ENCODE data around the gene PITPNB. TPM values are rescaled to one million over a fixed set of nuclear protein-coding genes. Genes with fewer than 3 reads are reported as not detected.
A peak's percentile ranks its signal among the peaks of the same experiment; 100 is the strongest.

The PITPNB gene
- polyA plus RNA-seq, 1 donor (not counting 4 experiments of a cell fraction or from before 2014, with no cell fraction given) = 81.6 TPM

GRCh38 chr22:27918341-27919221 is 475 bp downstream of the PITPNB start:
- dilution Hi-C loops (cut with MboI; ENCODE audit: extremely low pct_ligation_motif_present, low sequenced_read_pairs) = no loop called here
- no peak for DNase-seq (ENCODE audit: low read depth, low spot score)
- Histone ChIP-seq H4K20me1 (ENCODE audit: control insufficient read depth, extremely low read depth, insufficient read depth, low read length) (peaks cover 30% of the 10 kb centered on the region), H3K4me1 (ENCODE audit: control insufficient read depth, extremely low read depth, insufficient read depth, low read length) (peaks cover 31% of the 10 kb centered on the region), H3K9me3 (ENCODE audit: control insufficient read depth, low read depth, low read length) (no peaks in the 10 kb centered on the region), H3K27ac (ENCODE audit: control insufficient read depth, insufficient read depth, low read length) (peak overlapping the region; percentile 90), H2AFZ (ENCODE audit: control insufficient read depth, low read length) (peak overlapping the region; percentile 43), H3K27me3 (ENCODE audit: control insufficient read depth, extremely low read depth, insufficient read depth, low read length) (no peaks in the 10 kb centered on the region), H3K9me1 (ENCODE audit: control insufficient read depth, extremely low read depth, insufficient read depth, low read length) (no peaks in the 10 kb centered on the region), H3K4me2 (ENCODE audit: control insufficient read depth, extremely low read depth, insufficient read depth, low read depth, low read length) (peak overlapping the region; percentile 95), H3K36me3 (ENCODE audit: control insufficient read depth in 2 of 2, extremely low read depth in 1 of 2, insufficient read depth in 2 of 2, low read length in 2 of 2) (peaks cover 2 to 6% of the 10 kb centered on the region in 2 experiments), H3K9ac (ENCODE audit: control insufficient read depth, extremely low read depth, insufficient read depth, low read length) (peak overlapping the region; percentile 94), H3K79me2 (ENCODE audit: control insufficient read depth, insufficient read depth, low read length) (peaks cover 67% of the 10 kb centered on the region), H3K4me3 (ENCODE audit: control insufficient read depth in 2 of 3, extremely low read depth in 1 of 3, insufficient read depth in 2 of 3, low read depth in 1 of 3, low read length in 3 of 3) (peak overlapping the region; percentile 88 to 96 (median 93))
- FAIRE-seq = peak; percentile 34
- TF ChIP-seq, protein P1, sequence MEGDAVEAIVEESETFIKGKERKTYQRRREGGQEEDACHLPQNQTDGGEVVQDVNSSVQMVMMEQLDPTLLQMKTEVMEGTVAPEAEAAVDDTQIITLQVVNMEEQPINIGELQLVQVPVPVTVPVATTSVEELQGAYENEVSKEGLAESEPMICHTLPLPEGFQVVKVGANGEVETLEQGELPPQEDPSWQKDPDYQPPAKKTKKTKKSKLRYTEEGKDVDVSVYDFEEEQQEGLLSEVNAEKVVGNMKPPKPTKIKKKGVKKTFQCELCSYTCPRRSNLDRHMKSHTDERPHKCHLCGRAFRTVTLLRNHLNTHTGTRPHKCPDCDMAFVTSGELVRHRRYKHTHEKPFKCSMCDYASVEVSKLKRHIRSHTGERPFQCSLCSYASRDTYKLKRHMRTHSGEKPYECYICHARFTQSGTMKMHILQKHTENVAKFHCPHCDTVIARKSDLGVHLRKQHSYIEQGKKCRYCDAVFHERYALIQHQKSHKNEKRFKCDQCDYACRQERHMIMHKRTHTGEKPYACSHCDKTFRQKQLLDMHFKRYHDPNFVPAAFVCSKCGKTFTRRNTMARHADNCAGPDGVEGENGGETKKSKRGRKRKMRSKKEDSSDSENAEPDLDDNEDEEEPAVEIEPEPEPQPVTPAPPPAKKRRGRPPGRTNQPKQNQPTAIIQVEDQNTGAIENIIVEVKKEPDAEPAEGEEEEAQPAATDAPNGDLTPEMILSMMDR (optimal IDR thresholded peaks at IDR 0.05 in 1 of 3, IDR thresholded peaks at IDR 0.05 in 1 of 3, conservative IDR thresholded peaks at IDR 0.05 in 1 of 3; ENCODE audit: extremely low read depth in 1 of 3, insufficient read depth in 2 of 3, low read length in 3 of 3) = no peak
- no peak for TF ChIP-seq EZH2 (IDR thresholded peaks at IDR 0.05; ENCODE audit: low read length)

DNA sequence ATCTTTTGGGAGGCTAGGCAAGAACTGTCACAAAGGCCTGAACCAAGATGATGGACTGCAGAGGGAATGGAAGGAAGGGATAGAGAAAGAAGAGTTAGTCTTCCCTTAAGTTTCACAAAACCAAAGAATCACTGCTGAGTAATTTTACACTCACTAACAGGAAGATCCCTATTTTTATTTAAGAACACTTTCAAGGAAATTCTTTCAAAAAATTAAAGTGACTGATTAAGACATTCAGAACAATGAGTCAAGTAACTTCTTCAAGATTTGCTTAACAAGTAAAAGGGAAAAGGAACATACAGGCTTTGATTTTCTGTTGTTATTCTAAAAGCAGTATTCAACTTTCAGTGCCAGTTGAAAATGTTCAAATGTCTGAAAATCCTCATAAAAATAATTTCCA is 3.1 kb downstream of the PITPNB start:
- H3K4me2 ChIP-seq (ENCODE audit: control insufficient read depth, extremely low read depth, insufficient read depth, low read depth, low read length) = peak overlapping the region; percentile 37
- peaks cover 41% of the 10 kb centered on the region for H4K20me1 ChIP-seq (ENCODE audit: control insufficient read depth, extremely low read depth, insufficient read depth, low read length)
- H3K9me3 ChIP-seq (ENCODE audit: control insufficient read depth, low read depth, low read length) = no peaks in the 10 kb centered on the region
- dilution Hi-C loops (cut with MboI; ENCODE audit: extremely low pct_ligation_motif_present, low sequenced_read_pairs) = no loop called here
- peaks cover 5 to 11% of the 10 kb centered on the region in 2 experiments for H3K36me3 ChIP-seq (ENCODE audit: control insufficient read depth in 2 of 2, extremely low read depth in 1 of 2, insufficient read depth in 2 of 2, low read length in 2 of 2)
- peaks cover 31% of the 10 kb centered on the region for H3K4me1 ChIP-seq (ENCODE audit: control insufficient read depth, extremely low read depth, insufficient read depth, low read length)
- FAIRE-seq (no peak), DNase-seq (ENCODE audit: low read depth, low spot score) (no peak)
- H3K4me3 ChIP-seq (ENCODE audit: control insufficient read depth in 2 of 3, extremely low read depth in 1 of 3, insufficient read depth in 2 of 3, low read depth in 1 of 3, low read length in 3 of 3) = no peak overlapping the region
- peaks cover 84% of the 10 kb centered on the region for H3K79me2 ChIP-seq (ENCODE audit: control insufficient read depth, insufficient read depth, low read length)
- H3K27ac ChIP-seq (ENCODE audit: control insufficient read depth, insufficient read depth, low read length) = no peak overlapping the region
- no peak overlapping the region for H3K9ac ChIP-seq (ENCODE audit: control insufficient read depth, extremely low read depth, insufficient read depth, low read length)
- H3K27me3 ChIP-seq (ENCODE audit: control insufficient read depth, extremely low read depth, insufficient read depth, low read length) = no peaks in the 10 kb centered on the region
- H3K9me1 ChIP-seq (ENCODE audit: control insufficient read depth, extremely low read depth, insufficient read depth, low read length) = no peaks in the 10 kb centered on the region
- no peak for TF ChIP-seq EZH2 (IDR thresholded peaks at IDR 0.05; ENCODE audit: low read length)
- TF ChIP-seq, protein P1 (optimal IDR thresholded peaks at IDR 0.05 in 1 of 3, IDR thresholded peaks at IDR 0.05 in 1 of 3, conservative IDR thresholded peaks at IDR 0.05 in 1 of 3; ENCODE audit: extremely low read depth in 1 of 3, insufficient read depth in 2 of 3, low read length in 3 of 3) = no peak
- H2AFZ ChIP-seq (ENCODE audit: control insufficient read depth, low read length) = no peak overlapping the region

All from keratinocyte (primary cell).